Keratinocyte (primary cell): ENCODE data around the gene AJAP1.

Experiments used
- CTCF ChIP-seq, 3 experiments: IDR thresholded peaks in 1 of 3; conservative IDR thresholded peaks in 1 of 3; optimal IDR thresholded peaks in 1 of 3; 2 replicates in 2 of 3; 3 replicates in 1 of 3; pipeline versions ENCODE3 to v1.5.1; 2011; ENCODE audit warnings: low read length in 3 of 3, mild to moderate bottlenecking in 3 of 3, moderate library complexity in 2 of 3, control low read depth in 1 of 3, inconsistent platforms in 1 of 3; ENCODE audit not compliant: insufficient read depth in 2 of 3; ENCODE audit errors: extremely low read depth in 1 of 3
- EZH2 ChIP-seq: IDR thresholded peaks from one replicate; pipeline ENCODE4 v1.6.1; 2012; ENCODE audit warnings: inconsistent platforms, mild to moderate bottlenecking, low read length, moderate library complexity

- TF ChIP-seq CTCF (optimal IDR thresholded peaks at IDR 0.05 in 1 of 3, IDR thresholded peaks at IDR 0.05 in 1 of 3, conservative IDR thresholded peaks at IDR 0.05 in 1 of 3; ENCODE audit: extremely low read depth in 1 of 3, insufficient read depth in 2 of 3, low read length in 3 of 3) (no peak), EZH2 (no peak)
Measured at GRCh38 chr1:4658643-4659628, 4.5 kb downstream of the AJAP1 start.
